ENCODE measurements around the gene SLC6A20.
"Not testable (repeated sequence)": the region's sequence is repeated elsewhere in the genome, so short reads cannot be mapped to it uniquely, and the experiment has no call there.

Gene SLC6A20

GRCh38 chr3:45777111-45777745 lies 19.1 kb downstream of the SLC6A20 start:
- DNase-seq = no peak

- DNase-seq = no peak
Observed at GRCh38 chr3:45776611-45777010, 19.7 kb downstream of the SLC6A20 start.

- DNase-seq = no peak
Observed at GRCh38 chr3:45776301-45776595, 20.1 kb downstream of the SLC6A20 start.

- no peak for DNase-seq
Observed at GRCh38 chr3:45775571-45776300, 20.6 kb downstream of the SLC6A20 start.

- DNase-seq = no peak
Observed at GRCh38 chr3:45774581-45775521, 21.5 kb downstream of the SLC6A20 start.

GRCh38 chr3:45773714-45774449 lies 22.5 kb downstream of the SLC6A20 start:
- DNase-seq = no peak

GRCh38 chr3:45773072-45773471 lies 23.3 kb downstream of the SLC6A20 start:
- DNase-seq = no peak

- DNase-seq = no peak
Observed at GRCh38 chr3:45772341-45773035, 23.8 kb downstream of the SLC6A20 start.

- DNase-seq = no peak
Observed at GRCh38 chr3:45771831-45772230, 24.5 kb downstream of the SLC6A20 start.

- DNase-seq = no peak
Observed at GRCh38 chr3:45771166-45771775, 25.1 kb downstream of the SLC6A20 start.

- DNase-seq = no peak
Observed at GRCh38 chr3:45765958-45766357, 30.4 kb downstream of the SLC6A20 start.

- no peak for DNase-seq
Observed at GRCh38 chr3:45765266-45765851, 31.0 kb downstream of the SLC6A20 start.

- DNase-seq = no peak
Observed at GRCh38 chr3:45763303-45763675, 33.0 kb downstream of the SLC6A20 start.

GRCh38 chr3:45762647-45763302 lies 33.6 kb downstream of the SLC6A20 start:
- no peak for DNase-seq

GRCh38 chr3:45761831-45762230 lies 34.5 kb downstream of the SLC6A20 start:
- DNase-seq = no peak

GRCh38 chr3:45760878-45761711 lies 35.2 kb downstream of the SLC6A20 start:
- peak; percentile 5 for DNase-seq

GRCh38 chr3:45759851-45760250 lies 36.5 kb downstream of the SLC6A20 start:
- DNase-seq = no peak

GRCh38 chr3:45758871-45759270 lies 37.5 kb downstream of the SLC6A20 start:
- no peak for DNase-seq

GRCh38 chr3:45757141-45757540 lies 39.2 kb downstream of the SLC6A20 start:
- not testable (repeated sequence) for DNase-seq

- DNase-seq = no peak
Observed at GRCh38 chr3:45756055-45756454, 40.3 kb downstream of the SLC6A20 start.
